Islet of Langerhans (tissue), 1 donor: ENCODE data around the gene CORO7.

Experiments used
- FAIRE-seq: peaks from one replicate; lab custom pipeline; 2011; peaks lifted over from hg19 to GRCh38; lab: Jason Lieb, UNC

The CORO7 gene

GRCh38 chr16:4371357-4372000 is 44.9 kb downstream of the CORO7 start, which contains the start of gene VASN:
TSS of gene VASN (plus strand) at chr16:4371848. CDS start at chr16:4380878, 9,030 bp downstream.
- no peak for FAIRE-seq

- FAIRE-seq, result no peak
Measured at GRCh38 chr16:4370570-4371356, 45.6 kb downstream of the CORO7 start.

GRCh38 chr16:4370151-4370550 is 46.2 kb downstream of the CORO7 start:
- FAIRE-seq, result no peak

GRCh38 chr16:4369007-4369733 is 47.2 kb downstream of the CORO7 start:
- no peak for FAIRE-seq

GRCh38 chr16:4367393-4367856 is 49.0 kb downstream of the CORO7 start:
- FAIRE-seq, result no peak

- no peak for FAIRE-seq
Measured at GRCh38 chr16:4366016-4366415, 50.4 kb downstream of the CORO7 start.

- FAIRE-seq, result no peak
Measured at GRCh38 chr16:4365615-4366014, 50.8 kb downstream of the CORO7 start.

GRCh38 chr16:4365014-4365406 is 51.4 kb downstream of the CORO7 start:
- no peak for FAIRE-seq

- FAIRE-seq, result no peak
Measured at GRCh38 chr16:4364196-4365013, 52.0 kb downstream of the CORO7 start.

- FAIRE-seq, result no peak
Measured at GRCh38 chr16:4362476-4363135, 53.8 kb downstream of the CORO7 start.

GRCh38 chr16:4361944-4362311 is 54.5 kb downstream of the CORO7 start:
- no peak for FAIRE-seq

- FAIRE-seq, result no peak
Measured at GRCh38 chr16:4361033-4361943, 55.1 kb downstream of the CORO7 start.

- no peak for FAIRE-seq
Measured at GRCh38 chr16:4360538-4361021, 55.8 kb downstream of the CORO7 start.

GRCh38 chr16:4359914-4360313 is 56.5 kb downstream of the CORO7 start:
- no peak for FAIRE-seq

- FAIRE-seq, result no peak
Measured at GRCh38 chr16:4358831-4359561, 57.4 kb downstream of the CORO7 start.

- no peak for FAIRE-seq
Measured at GRCh38 chr16:4358236-4358635, 58.2 kb downstream of the CORO7 start.

- no peak for FAIRE-seq
Measured at GRCh38 chr16:4356820-4357219, 59.6 kb downstream of the CORO7 start.

GRCh38 chr16:4354512-4355409 is 61.6 kb downstream of the CORO7 start:
- no peak for FAIRE-seq

GRCh38 chr16:4353675-4354074 is 62.7 kb downstream of the CORO7 start:
- FAIRE-seq, result no peak
